Large intestine (tissue), 3 donors: ENCODE measurements around the gene RPS28. TPM values are rescaled to one million over a fixed set of nuclear protein-coding genes. Genes with fewer than 3 reads are reported as not detected.
A peak's percentile ranks its signal among the peaks of the same experiment; 100 is the strongest.
"Not testable (repeated sequence)": the region's sequence is repeated elsewhere in the genome, so short reads cannot be mapped to it uniquely, and the experiment has no call there.

Source experiments
- DNase-seq, 2 donors: peaks; one replicate each; pipeline versions ENCODE4 v3.0.0 to v3.0.0-alpha.2; 2013
- H3K27ac ChIP-seq: one replicate; pipeline ENCODE4 v1.5.1; 2013; ENCODE audit warnings: low read length
- H3K27me3 ChIP-seq: 2 replicates; pipeline ENCODE4 v1.6.1; 2013; ENCODE audit warnings: low read length; ENCODE audit not compliant: control insufficient read depth, insufficient read depth
- H3K36me3 ChIP-seq: 2 replicates; pipeline ENCODE4 v1.6.1; 2013; ENCODE audit warnings: low read length; ENCODE audit not compliant: control insufficient read depth, insufficient read depth
- H3K4me1 ChIP-seq: one replicate; pipeline ENCODE4 v1.6.1; 2013; ENCODE audit warnings: low read length; ENCODE audit not compliant: control insufficient read depth, insufficient read depth
- H3K4me3 ChIP-seq: one replicate; pipeline ENCODE4 v1.5.1; 2013; ENCODE audit warnings: low read length
- H3K9me3 ChIP-seq: one replicate; pipeline ENCODE4 v1.6.1; 2013; ENCODE audit warnings: mild to moderate bottlenecking, low read depth, low read length, moderate library complexity; ENCODE audit not compliant: control insufficient read depth
- WGBS: methylation state at CpG from one replicate; pipeline ENCODE4 v1.1.5; 2013; ENCODE audit warnings: low lambda C conversion rate; ENCODE audit not compliant: insufficient coverage; 5-methylcytosine and 5-hydroxymethylcytosine counted together
- polyA plus RNA-seq: library from polyadenylated mRNA; unstranded; fragments of 120-200 nt; gene quantifications from one replicate; pipeline ENCODE4 v1.2.1, GENCODE V29; 2013

RPS28 gene
- polyA plus RNA-seq, 1 donor = 1,187 TPM

GRCh38 chr19:8341504-8341903 lies 20.2 kb downstream of the RPS28 start:
- H3K36me3 ChIP-seq, H3K27ac ChIP-seq, DNase-seq, H3K9me3 ChIP-seq, H3K4me1 ChIP-seq, H3K4me3 ChIP-seq: not testable (repeated sequence)
- peaks cover 61% of the 10 kb centered on the region for H3K27me3 ChIP-seq
- WGBS = no CpG with 5 or more reads among the region's 4 CpGs

- no peak for DNase-seq
- H3K27me3 ChIP-seq = peaks cover 57% of the 10 kb centered on the region
- no CpG with 5 or more reads among the region's 14 CpGs for WGBS
- H3K4me3 ChIP-seq = no peak overlapping the region
- H3K27ac ChIP-seq = no peak overlapping the region
- H3K4me1 ChIP-seq = peaks cover 4% of the 10 kb centered on the region
- no peaks in the 10 kb centered on the region for H3K36me3 ChIP-seq
- H3K9me3 ChIP-seq = peaks cover 5% of the 10 kb centered on the region
Measured at GRCh38 chr19:8342316-8342683, 21.0 kb downstream of the RPS28 start.

- WGBS = no CpG with 5 or more reads among the region's 65 CpGs
- Histone ChIP-seq H3K27ac (no peak within 1 kb of the TSS), H3K4me3 (peak within 1 kb of the TSS; percentile 36)
Measured at GRCh38 chr19:8342684-8343482, 21.6 kb downstream of the RPS28 start, which contains the start of gene KANK3. TSS of gene KANK3 (minus strand) at chr19:8343262. CDS start at chr19:8337828, 5,434 bp downstream.

DNA sequence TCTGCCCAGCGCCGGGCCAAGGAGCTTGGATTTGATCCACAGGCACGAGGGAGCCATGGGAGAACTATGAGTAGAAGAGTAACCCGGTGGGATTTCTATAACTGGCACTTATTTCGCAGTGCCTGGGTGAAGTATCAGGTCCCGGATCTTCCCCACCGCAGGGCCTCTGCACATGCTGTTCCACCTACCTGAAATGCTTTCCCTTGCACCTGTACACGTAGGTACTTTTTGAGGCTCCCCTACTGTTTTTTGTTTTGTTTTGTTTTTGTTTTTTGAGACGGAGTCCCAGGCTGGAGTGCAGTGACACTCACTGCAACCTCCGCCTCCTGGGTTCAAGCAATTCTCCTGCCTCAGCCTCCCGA lies 22.2 kb downstream of the RPS28 start:
- WGBS = no CpG with 5 or more reads among the region's 11 CpGs
- H3K9me3 ChIP-seq = peaks cover 5% of the 10 kb centered on the region
- peaks cover 4% of the 10 kb centered on the region for H3K4me1 ChIP-seq
- H3K27me3 ChIP-seq = peaks cover 52% of the 10 kb centered on the region
- H3K27ac ChIP-seq = no peak overlapping the region
- no peak overlapping the region for H3K4me3 ChIP-seq
- DNase-seq = no peak
- H3K36me3 ChIP-seq = no peaks in the 10 kb centered on the region

More at GRCh38 chr19:8342684-8343482, 21.6 kb downstream of the RPS28 start, which contains the start of gene KANK3:
- H3K9me3 ChIP-seq = peaks cover 5% of the 10 kb centered on the region
- peaks cover 4% of the 10 kb centered on the region for H3K4me1 ChIP-seq
- H3K36me3 ChIP-seq = no peaks in the 10 kb centered on the region
- peaks cover 52% of the 10 kb centered on the region for H3K27me3 ChIP-seq
- DNase-seq = peak; percentile 89 to 93

DNA sequence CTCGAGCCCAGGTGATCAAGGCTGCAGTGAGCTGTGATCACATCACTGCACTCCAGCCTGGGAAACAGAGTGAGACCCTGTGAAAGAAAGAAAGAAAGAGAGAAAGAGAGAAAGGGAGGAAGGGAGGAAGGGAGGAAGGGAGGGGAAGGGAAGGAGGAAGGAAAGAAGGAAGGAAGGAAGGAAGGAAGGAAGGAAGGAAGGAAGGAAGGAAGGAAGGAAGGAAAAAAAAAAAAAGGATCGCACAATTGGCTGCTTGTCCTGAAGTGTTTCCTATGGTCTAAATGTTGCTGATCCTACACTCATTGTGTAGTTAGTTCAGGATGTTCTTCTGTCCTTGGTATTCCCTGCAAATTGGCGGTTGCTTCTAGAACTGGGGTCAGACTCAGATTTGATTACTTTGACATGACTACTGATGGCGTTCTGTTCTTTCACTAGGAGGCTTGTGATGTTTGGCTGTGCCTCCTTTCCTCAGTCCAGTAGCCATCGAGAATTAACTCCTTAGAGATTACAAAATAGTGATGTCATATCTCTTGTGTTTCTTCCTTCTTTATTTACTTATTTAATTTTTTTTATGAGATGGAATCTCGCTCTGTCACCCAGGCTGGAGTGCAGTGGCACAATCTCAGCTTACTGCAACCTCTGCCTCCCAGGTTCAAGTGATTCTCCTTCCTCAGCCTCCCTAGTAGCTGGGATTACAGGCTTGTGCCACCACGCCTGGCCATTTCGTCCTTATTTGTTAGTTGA lies 28.5 kb downstream of the RPS28 start:
- H3K27me3 ChIP-seq, H3K4me1 ChIP-seq, H3K4me3 ChIP-seq, H3K9me3 ChIP-seq, H3K27ac ChIP-seq, DNase-seq, H3K36me3 ChIP-seq: not testable (repeated sequence)
- 70% methylated on average over 2 of the region's 8 CpGs for WGBS

DNA sequence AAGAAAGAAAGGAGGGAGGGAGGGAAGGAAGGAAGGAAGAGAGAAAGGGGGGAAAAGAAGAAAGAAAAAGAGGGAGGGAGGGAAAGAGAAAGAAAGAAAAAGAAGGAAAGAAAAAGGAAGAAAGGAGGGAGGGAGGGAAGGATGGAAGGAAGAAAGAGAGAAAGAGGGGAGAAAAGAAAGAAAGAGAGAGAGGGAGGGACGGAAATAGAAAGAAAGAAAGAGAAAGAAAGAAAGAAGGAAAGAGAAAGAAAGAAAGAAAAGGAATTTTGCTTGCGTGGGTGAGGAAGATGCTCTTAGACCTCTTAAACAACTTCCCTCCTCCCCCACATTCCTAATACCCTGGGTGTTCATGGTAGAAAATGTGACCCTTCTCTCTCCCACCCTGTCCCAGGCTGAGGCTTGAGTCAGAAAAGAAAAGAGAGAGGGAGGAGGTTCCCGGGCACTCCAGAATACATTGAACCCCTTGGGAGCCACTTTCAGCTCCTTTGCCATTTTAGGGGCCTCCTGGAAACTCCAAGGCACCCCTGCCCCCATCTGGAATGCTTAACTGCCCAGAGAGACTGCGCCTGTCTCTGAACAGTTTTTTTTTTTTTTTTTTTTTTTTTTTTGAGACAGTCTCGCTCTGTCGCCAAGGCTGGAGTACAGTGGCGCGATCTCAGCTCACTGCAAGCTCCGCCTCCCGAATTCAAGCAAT lies 31.0 kb downstream of the RPS28 start:
- H3K27ac ChIP-seq = no peak overlapping the region
- WGBS = 71% methylated on average over 2 of the region's 10 CpGs
- H3K36me3 ChIP-seq = no peaks in the 10 kb centered on the region
- H3K27me3 ChIP-seq = peaks cover 3% of the 10 kb centered on the region
- DNase-seq = no peak
- no peak overlapping the region for H3K4me3 ChIP-seq
- peaks cover 4% of the 10 kb centered on the region for H3K4me1 ChIP-seq
- peaks cover 5% of the 10 kb centered on the region for H3K9me3 ChIP-seq

DNA sequence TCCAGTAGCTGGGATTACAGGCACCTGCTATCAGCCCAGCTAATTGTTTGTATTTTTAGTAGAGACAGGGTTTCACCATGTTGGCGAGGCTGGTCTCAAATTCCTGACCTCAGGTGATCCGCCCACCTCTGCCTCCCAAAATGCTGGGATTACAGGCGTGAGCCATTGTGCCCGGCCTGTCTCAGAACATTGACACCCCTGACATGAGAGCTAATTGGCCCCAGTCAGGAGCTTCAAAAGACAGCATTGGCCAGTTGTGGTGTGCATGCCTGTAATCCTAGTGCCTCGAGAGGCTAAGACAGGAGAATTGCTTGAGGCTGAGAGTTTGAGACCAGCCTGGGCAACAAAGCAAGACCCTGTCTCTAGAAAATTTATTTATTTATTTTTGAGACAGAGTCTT lies 31.5 kb downstream of the RPS28 start:
- WGBS = no CpG with 5 or more reads among the region's 5 CpGs
- not testable (repeated sequence) for H3K4me3 ChIP-seq, H3K27ac ChIP-seq, H3K4me1 ChIP-seq, H3K27me3 ChIP-seq, H3K9me3 ChIP-seq, DNase-seq, H3K36me3 ChIP-seq

GRCh38 chr19:8355631-8356402 lies 34.5 kb downstream of the RPS28 start:
- peak overlapping the region; percentile 31 for H3K27ac ChIP-seq
- H3K4me1 ChIP-seq = peaks cover 4% of the 10 kb centered on the region

DNA sequence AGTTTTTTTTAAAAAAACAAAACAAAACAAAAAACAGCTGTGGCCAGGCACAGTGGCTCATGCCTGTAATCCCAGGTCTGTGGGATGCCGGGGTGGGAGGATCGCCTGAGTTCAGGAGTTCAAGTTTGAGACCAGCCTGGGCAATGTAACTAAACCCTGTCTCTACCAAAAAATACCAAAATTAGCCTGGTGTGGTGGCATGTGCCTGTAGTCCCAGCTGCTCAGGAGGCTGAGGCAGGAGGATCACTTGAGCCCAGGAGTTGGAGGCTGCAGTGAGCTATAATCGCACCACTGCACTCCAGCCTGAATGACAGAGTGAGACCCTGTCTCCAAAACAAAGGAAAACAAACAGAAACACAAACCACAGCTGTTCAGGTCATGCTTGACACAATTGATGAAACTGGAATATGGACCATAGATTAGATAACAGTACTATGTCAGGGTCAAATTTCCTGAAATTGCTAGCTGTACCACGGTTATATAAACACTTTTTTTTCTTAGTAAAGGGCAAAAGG lies 35.8 kb downstream of the RPS28 start:
- DNase-seq = peak; percentile 74 to 88
- H3K4me1 ChIP-seq = peaks cover 9% of the 10 kb centered on the region
- no CpG with 5 or more reads among the region's 4 CpGs for WGBS

More at GRCh38 chr19:8355631-8356402, 34.5 kb downstream of the RPS28 start:
- DNase-seq = peak in 1 of 2 donors; percentile 42
- Histone ChIP-seq H3K27me3 (peaks cover 3% of the 10 kb centered on the region), H3K36me3 (no peaks in the 10 kb centered on the region), H3K9me3 (peaks cover 5% of the 10 kb centered on the region), H3K4me3 (no peak overlapping the region)
- WGBS = no CpG with 5 or more reads among the region's 6 CpGs

More for the DNA sequence above, 35.8 kb downstream of the RPS28 start:
- Histone ChIP-seq H3K27ac (peak overlapping the region; percentile 54), H3K36me3 (no peaks in the 10 kb centered on the region), H3K4me3 (no peak overlapping the region), H3K27me3 (peaks cover 3% of the 10 kb centered on the region), H3K9me3 (peaks cover 5% of the 10 kb centered on the region)
